Mucosa of descending colon (tissue), 3 donors: ENCODE data around the gene TTC7B. TPM values are rescaled to one million over a fixed set of nuclear protein-coding genes. Genes with fewer than 3 reads are reported as not detected.

Experiments
- ATAC-seq: fragments of 200-7000 bp; cut with Tn5 transposase; one replicate; pipeline ENCODE4 v1.9.1; 2020; ENCODE audit warnings: mild to moderate bottlenecking, moderate library complexity
- DNase-seq, 3 donors: peaks; one replicate each; pipeline ENCODE4 v3.0.0-alpha.2; 2020
- H3K36me3 ChIP-seq: fragments of 200-600 bp; one replicate; pipeline ENCODE4 v1.8.0; 2021; ENCODE audit warnings: low read depth, mild to moderate bottlenecking
- H3K4me1 ChIP-seq: fragments of 200-600 bp; one replicate; pipeline ENCODE4 v1.8.0; 2021; ENCODE audit warnings: low read depth, mild to moderate bottlenecking
- H3K4me3 ChIP-seq: fragments of 200-600 bp; one replicate; pipeline ENCODE4 v1.8.0; 2021; ENCODE audit warnings: mild to moderate bottlenecking
- H3K9me3 ChIP-seq: fragments of 200-600 bp; one replicate; pipeline ENCODE4 v1.8.0; 2021; ENCODE audit warnings: mild to moderate bottlenecking
- intact Hi-C, 2 donors: fragments of 100-400 bp; cut with DNase I in 1 of 2; cut with micrococcal nuclease in 1 of 2; formaldehyde crosslinking; loops; one replicate each; pipeline versions ENCODE4 v1.11.0 to v1.11.1; 2022; cut with DNase I, micrococcal nuclease
- total RNA-seq, 3 donors: library from RNA; stranded (reverse); fragmentation: NEBNext Ultra II Directional in 2 of 3; extraction: Animal tissue kit (Norgen Biotek cat#: 25700) in 2 of 3; gene quantifications; one replicate each; pipeline versions ENCODE4 v1.2.1 to v1.2.4, GENCODE V29; 2021 to 2023
- TF ChIP-seq, protein P1 (sequence below): fragments of 200-600 bp; IDR thresholded peaks from one replicate; pipeline ENCODE4 v1.8.0; 2022; ENCODE audit warnings: antibody characterized with exemption, mild to moderate bottlenecking
- donor health status: DM: no; HTN: no; CAD: no; lungs with moderate emphysema.
- donor health status: DM: no; HTN: no; CAD: no.
- donor health status: DM: no; HTN: yes; CAD: no.

Gene TTC7B
- total RNA-seq, 3 donors from 2014 or later, result 6.0 to 72.8 (median 10.0) TPM

GRCh38 chr14:90514566-90514965, 301.7 kb downstream of the TTC7B start:
- no peaks in the 10 kb centered on the region for H3K36me3 ChIP-seq
- peaks cover 52% of the 10 kb centered on the region for H3K4me1 ChIP-seq
- TF ChIP-seq, protein P1, sequence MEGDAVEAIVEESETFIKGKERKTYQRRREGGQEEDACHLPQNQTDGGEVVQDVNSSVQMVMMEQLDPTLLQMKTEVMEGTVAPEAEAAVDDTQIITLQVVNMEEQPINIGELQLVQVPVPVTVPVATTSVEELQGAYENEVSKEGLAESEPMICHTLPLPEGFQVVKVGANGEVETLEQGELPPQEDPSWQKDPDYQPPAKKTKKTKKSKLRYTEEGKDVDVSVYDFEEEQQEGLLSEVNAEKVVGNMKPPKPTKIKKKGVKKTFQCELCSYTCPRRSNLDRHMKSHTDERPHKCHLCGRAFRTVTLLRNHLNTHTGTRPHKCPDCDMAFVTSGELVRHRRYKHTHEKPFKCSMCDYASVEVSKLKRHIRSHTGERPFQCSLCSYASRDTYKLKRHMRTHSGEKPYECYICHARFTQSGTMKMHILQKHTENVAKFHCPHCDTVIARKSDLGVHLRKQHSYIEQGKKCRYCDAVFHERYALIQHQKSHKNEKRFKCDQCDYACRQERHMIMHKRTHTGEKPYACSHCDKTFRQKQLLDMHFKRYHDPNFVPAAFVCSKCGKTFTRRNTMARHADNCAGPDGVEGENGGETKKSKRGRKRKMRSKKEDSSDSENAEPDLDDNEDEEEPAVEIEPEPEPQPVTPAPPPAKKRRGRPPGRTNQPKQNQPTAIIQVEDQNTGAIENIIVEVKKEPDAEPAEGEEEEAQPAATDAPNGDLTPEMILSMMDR, result no peak
- no peak overlapping the region for H3K4me3 ChIP-seq
- ATAC-seq, result no peak
- intact Hi-C loops, result loop anchor here (10.0 kb wide), 1 partner anchor 110 kb away; no protein-coding TSS in a partner anchor
- DNase-seq, result no peak
- no peaks in the 10 kb centered on the region for H3K9me3 ChIP-seq

- Histone ChIP-seq H3K9me3 (no peaks in the 10 kb centered on the region), H3K4me1 (peaks cover 55% of the 10 kb centered on the region), H3K36me3 (no peaks in the 10 kb centered on the region), H3K4me3 (no peak overlapping the region)
- TF ChIP-seq, protein P1, result no peak
- ATAC-seq, result peak; percentile 21
- peak in 1 of 3 donors; percentile 64 for DNase-seq
- intact Hi-C loops, result loop anchor here (10.0 kb wide), 1 partner anchor 109 kb away; no protein-coding TSS in a partner anchor
Observed at GRCh38 chr14:90514015-90514398, 302.2 kb downstream of the TTC7B start.

DNA sequence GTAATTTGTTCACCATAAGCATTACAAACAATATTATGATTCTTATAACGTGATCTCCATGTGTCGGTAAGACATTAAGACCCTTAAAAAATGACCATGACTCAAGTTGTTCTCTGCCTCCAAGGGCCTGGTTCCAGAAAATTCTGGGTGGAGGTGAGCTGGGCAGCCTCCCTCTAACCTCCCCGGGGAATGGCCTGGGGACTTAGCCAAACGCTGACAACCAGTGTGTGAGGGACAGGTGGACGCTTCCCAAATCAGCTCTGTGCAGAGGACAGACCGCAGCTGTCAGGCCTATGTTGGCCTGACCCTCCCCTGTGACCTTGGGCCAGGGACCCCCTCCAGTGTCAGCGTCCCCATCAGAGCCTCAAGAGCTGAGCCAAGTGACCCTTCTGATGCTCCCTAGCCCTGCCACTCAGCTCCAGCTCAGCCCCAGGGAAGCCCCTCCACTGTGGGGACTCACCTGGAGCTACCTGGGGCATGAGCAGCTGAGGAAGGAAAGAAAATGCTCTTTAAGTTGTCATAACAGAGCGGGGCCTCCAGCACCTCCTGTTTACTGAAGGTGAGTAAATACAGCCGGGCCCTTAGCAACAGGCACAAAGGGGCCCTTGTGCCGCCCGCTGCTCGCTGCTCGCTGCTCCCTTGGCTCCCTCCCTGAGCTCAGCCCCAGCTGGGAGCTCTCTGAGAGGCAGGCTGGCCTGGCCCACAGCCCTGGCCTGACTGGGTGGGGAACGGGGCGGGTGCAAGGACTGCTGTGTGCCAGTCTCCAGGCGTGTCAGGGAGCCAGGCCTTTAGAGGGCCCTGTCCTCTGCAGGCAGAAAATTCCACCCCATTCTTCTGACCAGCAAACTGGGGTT, 302.8 kb downstream of the TTC7B start:
- DNase-seq, result peak; percentile 86 to 93 (median 93)
- Histone ChIP-seq H3K36me3 (no peaks in the 10 kb centered on the region), H3K9me3 (no peaks in the 10 kb centered on the region), H3K4me1 (peaks cover 56% of the 10 kb centered on the region), H3K4me3 (no peak overlapping the region)
- TF ChIP-seq, protein P1, result no peak
- intact Hi-C loops, result loop anchor here (10.0 kb wide), 1 partner anchor 109 kb away; no protein-coding TSS in a partner anchor
- ATAC-seq, result peak; percentile 81

- Histone ChIP-seq H3K36me3 (no peaks in the 10 kb centered on the region), H3K4me3 (no peak overlapping the region), H3K9me3 (no peaks in the 10 kb centered on the region), H3K4me1 (peaks cover 48% of the 10 kb centered on the region)
- DNase-seq (peak; percentile 47 to 75 (median 75)), ATAC-seq (peak; percentile 61)
- intact Hi-C loops, result loop anchor here (10.0 kb wide), 1 partner anchor 108 kb away; no protein-coding TSS in a partner anchor
- TF ChIP-seq, protein P1, result no peak
Observed at GRCh38 chr14:90512329-90512991, 303.8 kb downstream of the TTC7B start.

GRCh38 chr14:90511795-90512328, 304.4 kb downstream of the TTC7B start:
- TF ChIP-seq, protein P1, result no peak
- H3K4me3 ChIP-seq, result no peak overlapping the region
- peaks cover 42% of the 10 kb centered on the region for H3K4me1 ChIP-seq
- intact Hi-C loops, result loop anchor here (10.0 kb wide), 1 partner anchor 107 kb away; no protein-coding TSS in a partner anchor
- ATAC-seq, result no peak
- no peaks in the 10 kb centered on the region for H3K36me3 ChIP-seq
- H3K9me3 ChIP-seq, result no peaks in the 10 kb centered on the region
- no peak for DNase-seq
